ENCODE data around the gene ADGRB3.

DNA sequence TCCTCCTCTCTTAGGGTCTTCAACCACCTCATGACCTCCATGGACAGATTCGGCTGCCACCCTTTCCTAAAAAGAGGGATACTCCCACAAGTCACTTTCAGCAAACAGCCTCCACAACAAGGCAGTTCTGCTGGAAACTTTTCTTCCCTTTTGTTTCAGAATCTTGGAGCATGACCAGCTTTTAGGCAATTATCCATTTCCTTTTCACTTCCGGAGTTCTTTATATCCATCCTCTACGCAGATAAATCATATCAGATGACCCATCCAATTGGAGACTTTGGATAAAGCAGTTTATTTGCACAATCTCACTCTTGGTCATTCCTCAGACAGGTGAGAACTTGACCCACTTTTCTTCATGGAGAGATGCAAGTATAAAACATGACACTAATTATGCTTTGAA, 763.2 kb downstream of the ADGRB3 start:
- TF ChIP-seq POLR2A (IDR thresholded peaks at IDR 0.05) = no peak
- no peak for TF ChIP-seq CTCF (IDR thresholded peaks at IDR 0.05)

Measured in breast epithelium (tissue), 3 donors.